ENCODE data around the gene IRGQ.
"Not testable (repeated sequence)": the region's sequence is repeated elsewhere in the genome, so short reads cannot be mapped to it uniquely, and the experiment has no call there.

The IRGQ gene

DNA sequence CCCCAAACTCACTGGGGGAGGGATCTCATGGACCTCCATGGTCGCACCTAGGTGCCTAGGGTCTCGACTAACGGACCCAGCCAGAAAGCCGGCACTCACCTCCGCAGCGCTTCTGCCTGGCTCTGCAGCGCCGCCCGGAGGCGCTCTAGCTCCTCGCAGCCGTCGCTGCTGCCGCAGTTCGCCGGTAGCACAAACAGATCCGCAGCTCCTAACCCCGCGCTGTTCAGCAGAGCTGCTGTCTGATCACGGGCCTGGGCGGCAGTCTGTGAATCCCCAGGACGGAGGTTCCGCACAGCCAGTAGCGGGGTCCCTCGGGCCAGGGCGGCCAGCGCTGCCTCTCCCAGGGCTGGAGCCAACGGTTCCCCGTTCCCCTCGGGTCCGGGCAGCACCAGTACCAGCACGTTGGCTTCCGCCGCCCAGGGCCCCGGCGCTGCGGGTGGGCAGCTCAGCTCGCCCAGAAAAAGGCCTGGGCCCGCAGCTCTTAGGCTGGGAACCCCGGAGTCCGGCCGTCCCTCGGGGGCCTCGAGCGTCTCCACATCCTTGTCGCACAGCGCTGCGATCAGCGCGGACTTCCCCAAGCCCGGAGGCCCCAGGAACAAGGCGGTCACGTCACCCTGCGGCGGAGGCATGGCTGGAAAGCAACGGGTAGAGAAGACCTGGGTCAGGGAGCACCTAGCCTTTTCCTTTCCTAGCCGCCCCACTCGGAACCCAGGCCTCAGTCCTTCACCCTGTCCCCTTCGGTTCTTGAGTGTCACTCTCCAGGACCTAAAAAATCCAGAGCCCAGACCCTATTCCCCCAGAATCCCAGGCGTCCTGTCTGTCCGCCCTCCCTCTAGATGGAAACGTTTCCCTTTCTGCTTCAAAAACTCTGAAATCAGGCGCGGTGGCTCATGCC is 977 bp downstream of the IRGQ start:
- Histone ChIP-seq H3K36me3 (ENCODE audit: insufficient read depth, low read length) (peaks cover 56% of the 10 kb centered on the region), H3K4me1 (ENCODE audit: control insufficient read depth, insufficient read depth, low read length) (peaks cover 25% of the 10 kb centered on the region), H3K9ac (ENCODE audit: low read depth, low read length) (peak overlapping the region; percentile 91), H3K9me3 (replicated peaks; ENCODE audit: low read length) (no peaks in the 10 kb centered on the region), H3K27me3 (ENCODE audit: control insufficient read depth, insufficient read depth, low read length) (no peaks in the 10 kb centered on the region), H3K4me2 (ENCODE audit: low read length) (peak overlapping the region; percentile 100), H3K4me3 (ENCODE audit: low read length) (peak overlapping the region; percentile 94)

DNA sequence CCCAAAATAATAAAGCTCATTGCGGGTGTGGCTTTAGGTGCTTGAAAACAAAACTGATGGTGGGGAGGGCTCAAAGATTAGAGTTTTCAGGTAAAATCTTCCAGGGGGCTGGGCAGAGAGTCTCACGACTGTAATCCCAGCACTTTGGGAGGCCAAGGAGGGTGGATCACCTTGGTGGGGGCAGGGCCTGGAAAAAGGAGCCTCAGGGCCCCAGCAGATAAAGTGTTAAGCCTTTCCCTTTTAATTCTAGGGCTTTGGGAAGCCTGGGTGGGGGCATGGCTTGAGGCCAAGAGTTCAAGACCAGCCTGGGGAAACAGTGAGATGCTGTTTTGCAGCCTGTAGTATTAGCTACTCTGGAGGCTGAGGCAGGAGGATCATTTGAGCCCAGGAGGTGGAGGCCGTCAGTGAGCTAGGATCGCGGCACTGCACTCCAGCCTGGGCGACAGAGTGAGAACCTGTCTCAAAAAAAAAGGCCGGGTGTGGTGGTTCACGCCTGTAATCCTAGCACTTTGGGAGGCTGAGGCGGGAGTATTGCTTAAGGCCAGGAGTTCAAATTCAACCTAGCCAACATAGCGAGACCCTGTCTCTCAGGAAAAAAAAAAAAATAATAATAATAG is 1.7 kb downstream of the IRGQ start:
- H3K4me1 ChIP-seq (ENCODE audit: control insufficient read depth, insufficient read depth, low read length) = peaks cover 25% of the 10 kb centered on the region

DNA sequence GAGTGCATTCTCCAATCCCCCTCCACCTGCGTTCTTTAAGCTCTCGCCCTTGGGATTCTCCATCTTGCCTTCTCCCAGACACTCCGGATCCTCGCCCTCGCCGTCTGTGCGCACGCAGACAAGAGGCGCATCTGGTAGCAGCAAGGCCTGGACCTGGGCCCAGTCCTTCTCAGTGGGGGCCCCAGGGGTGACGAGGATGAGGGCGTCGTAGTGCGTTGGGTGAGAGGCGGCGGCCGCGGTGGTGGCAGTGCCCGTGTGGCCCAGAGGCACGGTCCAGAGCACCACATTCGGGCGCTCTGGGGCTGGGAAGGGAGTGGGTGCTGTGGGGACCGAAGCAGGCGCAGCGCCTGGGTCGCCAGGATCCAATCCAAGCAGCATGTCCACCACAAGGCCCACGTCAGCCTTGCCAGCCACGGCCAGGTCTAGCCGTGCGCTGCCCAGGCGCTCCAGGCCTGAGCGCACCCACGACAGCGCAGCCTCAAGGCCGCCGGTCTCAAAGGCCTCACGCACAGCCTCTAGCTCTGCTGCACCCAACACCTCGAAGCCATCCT is 3.1 kb downstream of the IRGQ start:
- peaks cover 45% of the 10 kb centered on the region for H3K36me3 ChIP-seq (ENCODE audit: insufficient read depth, low read length)

More for the DNA sequence above, 1.7 kb downstream of the IRGQ start:
- Histone ChIP-seq H3K4me2 (ENCODE audit: low read length) (peak overlapping the region; percentile 100), H3K9ac (ENCODE audit: low read depth, low read length) (peak overlapping the region; percentile 91), H3K4me3 (ENCODE audit: low read length) (peak overlapping the region; percentile 94), H3K27me3 (ENCODE audit: control insufficient read depth, insufficient read depth, low read length) (no peaks in the 10 kb centered on the region), H3K9me3 (replicated peaks; ENCODE audit: low read length) (no peaks in the 10 kb centered on the region), H3K36me3 (ENCODE audit: insufficient read depth, low read length) (peaks cover 50% of the 10 kb centered on the region)

GRCh38 chr19:43591904-43592772 is 3.8 kb downstream of the IRGQ start:
- Histone ChIP-seq H3K4me2 (ENCODE audit: low read length) (no peak overlapping the region), H3K36me3 (ENCODE audit: insufficient read depth, low read length) (peaks cover 45% of the 10 kb centered on the region), H3K9me3 (replicated peaks; ENCODE audit: low read length) (no peaks in the 10 kb centered on the region), H3K9ac (ENCODE audit: low read depth, low read length) (no peak overlapping the region), H3K4me3 (ENCODE audit: low read length) (no peak overlapping the region), H3K4me1 (ENCODE audit: control insufficient read depth, insufficient read depth, low read length) (peaks cover 13% of the 10 kb centered on the region), H3K27me3 (ENCODE audit: control insufficient read depth, insufficient read depth, low read length) (no peaks in the 10 kb centered on the region)

More for the DNA sequence above, 3.1 kb downstream of the IRGQ start:
- H3K9me3 ChIP-seq (replicated peaks; ENCODE audit: low read length) = no peaks in the 10 kb centered on the region
- peak overlapping the region; percentile 13 for H3K9ac ChIP-seq (ENCODE audit: low read depth, low read length)
- no peak overlapping the region for H3K4me3 ChIP-seq (ENCODE audit: low read length)
- no peaks in the 10 kb centered on the region for H3K27me3 ChIP-seq (ENCODE audit: control insufficient read depth, insufficient read depth, low read length)
- H3K4me1 ChIP-seq (ENCODE audit: control insufficient read depth, insufficient read depth, low read length) = peaks cover 20% of the 10 kb centered on the region
- no peak overlapping the region for H3K4me2 ChIP-seq (ENCODE audit: low read length)

DNA sequence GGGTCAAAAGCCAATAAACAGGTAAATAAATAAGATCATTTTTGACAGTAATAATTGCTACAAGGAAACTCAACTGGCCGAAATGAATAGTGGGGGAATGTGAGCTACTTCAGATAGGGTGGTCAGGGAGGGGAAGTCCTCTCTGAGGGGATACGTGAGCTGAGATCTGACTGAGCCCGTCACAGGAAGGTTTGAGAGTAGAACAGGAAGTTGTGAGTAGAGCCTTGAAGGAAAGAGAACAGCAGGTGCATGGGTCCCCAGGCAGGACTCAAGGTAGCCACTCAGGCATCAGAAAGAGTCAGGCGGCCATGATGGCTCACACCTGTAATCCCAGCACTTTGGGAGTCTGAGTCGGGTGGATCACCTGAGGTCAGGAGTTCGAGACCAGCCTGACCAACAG is 6.3 kb downstream of the IRGQ start:
- peaks cover 10% of the 10 kb centered on the region for H3K4me1 ChIP-seq (ENCODE audit: control insufficient read depth, insufficient read depth, low read length)
- no peaks in the 10 kb centered on the region for H3K27me3 ChIP-seq (ENCODE audit: control insufficient read depth, insufficient read depth, low read length)
- peaks cover 53% of the 10 kb centered on the region for H3K36me3 ChIP-seq (ENCODE audit: insufficient read depth, low read length)
- no peaks in the 10 kb centered on the region for H3K9me3 ChIP-seq (replicated peaks; ENCODE audit: low read length)
- H3K9ac ChIP-seq (ENCODE audit: low read depth, low read length) = no peak overlapping the region
- H3K4me2 ChIP-seq (ENCODE audit: low read length) = no peak overlapping the region
- H3K4me3 ChIP-seq (ENCODE audit: low read length) = no peak overlapping the region

- peaks cover 6% of the 10 kb centered on the region for H3K4me1 ChIP-seq (ENCODE audit: control insufficient read depth, insufficient read depth, low read length)
- no peak overlapping the region for H3K4me3 ChIP-seq (ENCODE audit: low read length)
- no peak overlapping the region for H3K4me2 ChIP-seq (ENCODE audit: low read length)
- H3K36me3 ChIP-seq (ENCODE audit: insufficient read depth, low read length) = peaks cover 50% of the 10 kb centered on the region
- H3K9me3 ChIP-seq (replicated peaks; ENCODE audit: low read length) = no peaks in the 10 kb centered on the region
- H3K27me3 ChIP-seq (ENCODE audit: control insufficient read depth, insufficient read depth, low read length) = no peaks in the 10 kb centered on the region
- no peak overlapping the region for H3K9ac ChIP-seq (ENCODE audit: low read depth, low read length)
These were observed 6.7 kb downstream of the IRGQ start for GRCh38 chr19:43589277-43589676.

- peaks cover 28% of the 10 kb centered on the region for H3K36me3 ChIP-seq (ENCODE audit: insufficient read depth, low read length)
- not testable (repeated sequence) for H3K4me2 ChIP-seq (ENCODE audit: low read length); H3K9me3 ChIP-seq (replicated peaks; ENCODE audit: low read length); H3K4me3 ChIP-seq (ENCODE audit: low read length); H3K9ac ChIP-seq (ENCODE audit: low read depth, low read length); H3K4me1 ChIP-seq (ENCODE audit: control insufficient read depth, insufficient read depth, low read length); H3K27me3 ChIP-seq (ENCODE audit: control insufficient read depth, insufficient read depth, low read length)
These were observed 8.9 kb downstream of the IRGQ start for GRCh38 chr19:43587029-43587428.

- Histone ChIP-seq H3K36me3 (ENCODE audit: insufficient read depth, low read length) (peaks cover 26% of the 10 kb centered on the region), H3K4me1 (ENCODE audit: control insufficient read depth, insufficient read depth, low read length) (no peaks in the 10 kb centered on the region), H3K9me3 (replicated peaks; ENCODE audit: low read length) (no peaks in the 10 kb centered on the region)
These were observed 9.6 kb downstream of the IRGQ start for GRCh38 chr19:43586346-43586745.

GRCh38 chr19:43584484-43584883 is 11.4 kb downstream of the IRGQ start:
- H3K4me1 ChIP-seq (ENCODE audit: control insufficient read depth, insufficient read depth, low read length) = no peaks in the 10 kb centered on the region
- no peak overlapping the region for H3K4me3 ChIP-seq (ENCODE audit: low read length)
- no peaks in the 10 kb centered on the region for H3K27me3 ChIP-seq (ENCODE audit: control insufficient read depth, insufficient read depth, low read length)
- no peak overlapping the region for H3K4me2 ChIP-seq (ENCODE audit: low read length)
- no peaks in the 10 kb centered on the region for H3K9me3 ChIP-seq (replicated peaks; ENCODE audit: low read length)
- peaks cover 14% of the 10 kb centered on the region for H3K36me3 ChIP-seq (ENCODE audit: insufficient read depth, low read length)
- no peak overlapping the region for H3K9ac ChIP-seq (ENCODE audit: low read depth, low read length)

More at GRCh38 chr19:43586346-43586745, 9.6 kb downstream of the IRGQ start:
- Histone ChIP-seq H3K9ac (ENCODE audit: low read depth, low read length) (no peak overlapping the region), H3K4me2 (ENCODE audit: low read length) (no peak overlapping the region), H3K4me3 (ENCODE audit: low read length) (no peak overlapping the region), H3K27me3 (ENCODE audit: control insufficient read depth, insufficient read depth, low read length) (no peaks in the 10 kb centered on the region)

DNA sequence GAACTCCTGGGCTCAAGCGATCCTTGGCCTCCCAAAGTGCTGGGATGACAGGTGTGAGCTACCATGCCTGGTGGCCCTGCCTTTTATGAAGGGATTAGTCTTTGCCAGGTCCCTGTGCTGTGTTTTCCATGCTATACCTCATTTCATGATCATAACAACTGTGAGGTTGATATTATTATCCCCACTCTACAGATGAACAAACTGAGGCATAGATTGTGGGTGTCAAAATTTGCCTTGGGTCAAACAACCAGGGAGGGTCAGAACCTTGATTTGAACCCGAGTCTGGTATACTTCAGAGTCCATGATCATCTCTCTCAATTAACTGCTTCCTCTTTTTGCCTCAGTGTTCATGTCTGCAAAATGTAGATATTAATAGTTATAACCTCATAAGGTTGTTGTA is 13.4 kb downstream of the IRGQ start:
- Histone ChIP-seq H3K4me1 (ENCODE audit: control insufficient read depth, insufficient read depth, low read length) (no peaks in the 10 kb centered on the region), H3K9ac (ENCODE audit: low read depth, low read length) (no peak overlapping the region), H3K4me2 (ENCODE audit: low read length) (no peak overlapping the region), H3K9me3 (replicated peaks; ENCODE audit: low read length) (no peaks in the 10 kb centered on the region), H3K4me3 (ENCODE audit: low read length) (no peak overlapping the region), H3K36me3 (ENCODE audit: insufficient read depth, low read length) (peaks cover 8% of the 10 kb centered on the region), H3K27me3 (ENCODE audit: control insufficient read depth, insufficient read depth, low read length) (peaks cover 7% of the 10 kb centered on the region)

- Histone ChIP-seq H3K36me3 (ENCODE audit: insufficient read depth, low read length) (peaks cover 7% of the 10 kb centered on the region), H3K9me3 (replicated peaks; ENCODE audit: low read length) (no peaks in the 10 kb centered on the region), H3K4me3 (ENCODE audit: low read length) (no peak overlapping the region), H3K9ac (ENCODE audit: low read depth, low read length) (no peak overlapping the region), H3K27me3 (ENCODE audit: control insufficient read depth, insufficient read depth, low read length) (peaks cover 7% of the 10 kb centered on the region), H3K4me2 (ENCODE audit: low read length) (no peak overlapping the region), H3K4me1 (ENCODE audit: control insufficient read depth, insufficient read depth, low read length) (no peaks in the 10 kb centered on the region)
These were observed 14.5 kb downstream of the IRGQ start for GRCh38 chr19:43581467-43581866.

Measured in skeletal muscle satellite cell (primary cell).